B cell (primary cell): ENCODE measurements around the gene PRKCZ.

Experiments used
- CTCF ChIP-seq: fragments of 200-600 bp; IDR thresholded peaks from one replicate; pipeline ENCODE4 v1.8.0; 2022; ENCODE audit warnings: antibody characterized with exemption, mild to moderate bottlenecking
- EZH2 ChIP-seq: IDR thresholded peaks from 2 replicates; pipeline ENCODE4 v1.6.1; 2012; ENCODE audit warnings: borderline replicate concordance, low read depth, mild to moderate bottlenecking, moderate library complexity, low read length; ENCODE audit not compliant: insufficient read depth, poor library complexity, severe bottlenecking

GRCh38 chr1:2053784-2054376 is 3.7 kb downstream of the PRKCZ start:
- no peak for TF ChIP-seq CTCF
- TF ChIP-seq EZH2, result no peak
